Lung (tissue), 12 donors: ENCODE results near the gene GNAT3. TPM values are rescaled to one million over a fixed set of nuclear protein-coding genes. Genes with fewer than 3 reads are reported as not detected.

Experiments used
- ATAC-seq: fragments of 200-7000 bp; cut with Tn5 transposase; one replicate; pipeline ENCODE4 v1.9.1; 2020; ENCODE audit warnings: moderate number of reproducible peaks; ENCODE audit not compliant: insufficient read depth, low FRiP score
- DNase-seq, 3 donors: peaks; one replicate each; pipeline ENCODE4 v3.0.0-alpha.2; 2013 to 2017
- H3K27ac ChIP-seq, 2 donors: one replicate each; pipeline ENCODE4 v1.5.1; 2013; ENCODE audit warnings: mild to moderate bottlenecking in 2 of 2, moderate library complexity in 2 of 2, control low read depth in 1 of 2, inconsistent platforms in 1 of 2, low read depth in 1 of 2, low read length in 1 of 2
- H3K27me3 ChIP-seq, 3 donors: one replicate each; pipeline ENCODE4 v1.5.1; 2013; ENCODE audit warnings: low read length in 2 of 3; ENCODE audit not compliant: control insufficient read depth in 3 of 3, insufficient read depth in 3 of 3
- H3K36me3 ChIP-seq, 4 donors: one replicate each; pipeline ENCODE4 v1.5.1; 2013; ENCODE audit warnings: low read length in 4 of 4, mild to moderate bottlenecking in 1 of 4, moderate library complexity in 1 of 4; ENCODE audit not compliant: control insufficient read depth in 4 of 4, insufficient read depth in 4 of 4
- H3K4me1 ChIP-seq, 5 donors: one replicate each; pipeline ENCODE4 v1.5.1; 2013; ENCODE audit warnings: low read length in 5 of 5, mild to moderate bottlenecking in 2 of 5, moderate library complexity in 1 of 5; ENCODE audit not compliant: control insufficient read depth in 5 of 5, insufficient read depth in 5 of 5
- H3K4me3 ChIP-seq: one replicate; pipeline ENCODE4 v1.5.1; 2013; ENCODE audit warnings: mild to moderate bottlenecking, control low read depth, moderate library complexity
- H3K9ac ChIP-seq, 2 donors: one replicate each; pipeline ENCODE4 v1.5.1; 2013; ENCODE audit warnings: low read length in 2 of 2, control low read depth in 1 of 2; ENCODE audit not compliant: insufficient read depth in 1 of 2
- H3K9me3 ChIP-seq, 4 donors: one replicate each; pipeline ENCODE4 v1.5.1; 2013; ENCODE audit warnings: low read length in 3 of 4, mild to moderate bottlenecking in 1 of 4, moderate library complexity in 1 of 4; ENCODE audit not compliant: control insufficient read depth in 4 of 4, insufficient read depth in 3 of 4
- WGBS, 2 donors: extraction: QIAGEN DNeasy Blood & Tissue Kit; methylation state at CpG; one replicate each; pipeline ENCODE4 v1.1.7; 2013; 5-methylcytosine and 5-hydroxymethylcytosine counted together
- polyA plus RNA-seq, 2 donors: library from polyadenylated mRNA; stranded (reverse); fragments of 200-250 nt; gene quantifications; one replicate each; pipeline ENCODE4 v1.2.1, GENCODE V29; 2013
- total RNA-seq, 2 donors: library from RNA; depleted of rRNA in 1 of 2; stranded (reverse); fragments of >200 nt in 1 of 2; gene quantifications; one replicate each; pipeline ENCODE4 v1.2.1, GENCODE V29; 2014 to 2021
- TF ChIP-seq, protein P1 (sequence below): IDR thresholded peaks from 2 replicates; pipeline ENCODE4 v1.5.1; 2012; ENCODE audit warnings: mild to moderate bottlenecking; ENCODE audit errors: control extremely low read depth, extremely low read depth
- donor health status: control.
- donor health status: control.
- donor health status: Bipolar disorder and iron deficiency.
- donor health status: healthy.
- donor health status: DM: yes; HTN: yes; CAD: no.

Gene GNAT3
- total and polyA plus RNA-seq, 4 donors = not detected

- no peak overlapping the region for H3K4me3 ChIP-seq
- no peak overlapping the region for H3K27ac ChIP-seq
- H3K4me1 ChIP-seq = no peaks in the 10 kb centered on the region
- H3K9ac ChIP-seq = peak overlapping the region in 1 of 2 donors; percentile 28
- H3K27me3 ChIP-seq = no peaks in the 10 kb centered on the region
- H3K9me3 ChIP-seq = no peaks in the 10 kb centered on the region
- ATAC-seq = no peak
- DNase-seq = no peak
- TF ChIP-seq, protein P1, sequence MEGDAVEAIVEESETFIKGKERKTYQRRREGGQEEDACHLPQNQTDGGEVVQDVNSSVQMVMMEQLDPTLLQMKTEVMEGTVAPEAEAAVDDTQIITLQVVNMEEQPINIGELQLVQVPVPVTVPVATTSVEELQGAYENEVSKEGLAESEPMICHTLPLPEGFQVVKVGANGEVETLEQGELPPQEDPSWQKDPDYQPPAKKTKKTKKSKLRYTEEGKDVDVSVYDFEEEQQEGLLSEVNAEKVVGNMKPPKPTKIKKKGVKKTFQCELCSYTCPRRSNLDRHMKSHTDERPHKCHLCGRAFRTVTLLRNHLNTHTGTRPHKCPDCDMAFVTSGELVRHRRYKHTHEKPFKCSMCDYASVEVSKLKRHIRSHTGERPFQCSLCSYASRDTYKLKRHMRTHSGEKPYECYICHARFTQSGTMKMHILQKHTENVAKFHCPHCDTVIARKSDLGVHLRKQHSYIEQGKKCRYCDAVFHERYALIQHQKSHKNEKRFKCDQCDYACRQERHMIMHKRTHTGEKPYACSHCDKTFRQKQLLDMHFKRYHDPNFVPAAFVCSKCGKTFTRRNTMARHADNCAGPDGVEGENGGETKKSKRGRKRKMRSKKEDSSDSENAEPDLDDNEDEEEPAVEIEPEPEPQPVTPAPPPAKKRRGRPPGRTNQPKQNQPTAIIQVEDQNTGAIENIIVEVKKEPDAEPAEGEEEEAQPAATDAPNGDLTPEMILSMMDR = no peak
- WGBS, 2 donors = 83 to 95% methylated on average over 4 of the region's 4 CpGs
- H3K36me3 ChIP-seq = no peaks in the 10 kb centered on the region
Observed at GRCh38 chr7:80459776-80460510, 51.9 kb downstream of the GNAT3 start.

DNA sequence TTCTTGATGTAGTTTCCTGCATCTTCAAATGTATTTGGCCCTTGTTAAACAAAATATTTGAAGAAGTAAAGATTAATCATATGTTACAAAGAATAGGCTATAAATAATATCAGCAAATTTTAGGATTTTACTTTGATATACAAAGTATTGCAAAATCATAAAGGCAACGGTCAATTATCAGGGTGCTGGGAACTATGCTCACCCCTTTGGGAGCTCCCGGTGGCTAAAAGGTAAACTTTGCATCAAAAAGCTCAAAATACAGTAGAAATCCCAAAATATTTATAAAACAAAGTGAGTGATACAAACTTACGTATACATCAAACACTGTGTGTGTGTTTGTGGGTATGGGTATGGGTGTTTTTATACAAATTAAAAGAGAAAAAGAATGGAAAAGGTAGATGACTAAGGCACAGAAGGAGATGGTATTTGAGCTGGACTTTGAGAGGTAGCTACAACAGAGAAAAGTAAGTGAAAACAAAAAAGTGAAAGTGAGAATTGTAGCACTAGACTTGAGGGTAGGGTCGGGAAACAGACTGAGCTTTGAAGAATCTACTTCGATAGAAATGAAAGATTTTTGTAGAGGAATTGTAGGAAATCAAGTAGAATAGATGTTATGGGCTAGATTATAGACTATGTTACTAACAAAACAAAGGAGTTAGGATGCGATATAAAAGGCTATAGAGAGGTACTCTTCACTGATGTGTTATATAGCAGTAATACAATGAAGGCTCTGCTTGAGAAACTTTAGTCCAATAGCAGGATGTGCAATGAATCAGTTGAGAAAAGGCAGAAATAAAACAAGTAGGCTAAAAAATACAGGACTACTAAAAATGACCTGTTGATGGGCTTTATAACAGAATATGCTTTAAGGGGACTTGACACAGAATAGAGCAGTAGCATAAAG is 52.8 kb downstream of the GNAT3 start:
- no peaks in the 10 kb centered on the region for H3K27me3 ChIP-seq
- no peak overlapping the region for H3K9ac ChIP-seq
- H3K9me3 ChIP-seq = no peaks in the 10 kb centered on the region
- no peak for DNase-seq
- H3K27ac ChIP-seq = no peak overlapping the region
- WGBS, 2 donors = 75 to 87% methylated on average over 6 of the region's 6 CpGs
- no peak for ATAC-seq
- no peak overlapping the region for H3K4me3 ChIP-seq
- H3K36me3 ChIP-seq = no peaks in the 10 kb centered on the region
- TF ChIP-seq, protein P1 = no peak
- H3K4me1 ChIP-seq = no peaks in the 10 kb centered on the region

DNA sequence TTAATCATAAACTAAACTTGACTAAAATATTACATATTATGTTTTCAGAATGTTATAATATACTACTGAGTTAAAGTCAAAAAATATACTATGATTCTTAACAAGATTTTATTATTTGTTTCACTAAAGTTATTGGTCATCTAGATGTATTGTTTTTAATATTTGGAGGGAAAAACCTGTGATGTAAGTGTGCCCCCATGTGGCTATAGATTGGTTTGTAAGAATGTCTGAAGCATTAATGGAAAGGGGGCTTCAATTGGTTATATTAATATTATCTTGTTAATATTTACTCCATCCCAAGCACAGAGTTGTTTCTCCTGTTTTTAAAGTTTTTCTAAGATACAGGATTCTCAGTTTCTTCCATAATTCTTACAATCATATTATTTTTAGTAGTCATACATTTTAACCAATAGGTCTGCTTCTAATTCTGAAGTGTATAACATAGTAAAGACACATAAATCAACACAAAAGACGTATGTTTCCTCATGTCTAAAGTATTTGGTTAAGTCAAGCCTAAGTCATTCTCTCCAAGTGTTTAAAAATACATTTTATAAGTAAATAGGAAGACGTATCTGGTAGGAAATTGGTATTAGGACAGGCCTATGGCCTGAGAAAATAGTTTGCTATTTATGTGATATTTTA is 58.0 kb downstream of the GNAT3 start:
- no peaks in the 10 kb centered on the region for H3K27me3 ChIP-seq
- WGBS, 2 donors = 44 to 54% methylated on average over 2 of the region's 2 CpGs
- H3K9ac ChIP-seq = no peak overlapping the region
- H3K4me1 ChIP-seq = no peaks in the 10 kb centered on the region
- TF ChIP-seq, protein P1 = no peak
- DNase-seq (peak in 2 of 3 donors; percentile 70 to 72), ATAC-seq (no peak)
- H3K27ac ChIP-seq = no peak overlapping the region
- no peaks in the 10 kb centered on the region for H3K36me3 ChIP-seq
- H3K9me3 ChIP-seq = no peaks in the 10 kb centered on the region
- no peak overlapping the region for H3K4me3 ChIP-seq
